ENCODE measurements around the gene MAPK6. TPM values are rescaled to one million over a fixed set of nuclear protein-coding genes. Genes with fewer than 3 reads are reported as not detected.
A peak's percentile ranks its signal among the peaks of the same experiment; 100 is the strongest.

Gene MAPK6
- total and polyA plus RNA-seq, 2 of the 4 experiments (the other 2 are of a cell fraction): 22.6 to 60.6 TPM

- Histone ChIP-seq H3K79me1 (ENCODE audit: low read depth in 1 of 2, low read length in 2 of 2) (peaks cover 46 to 70% of the 10 kb centered on the region in 2 experiments), H3K4me2 (ENCODE audit: low read depth, low read length) (no peak overlapping the region), H3K4me3 (ENCODE audit: insufficient read depth, low read depth, low read length) (no peak overlapping the region), H3K4ac (ENCODE audit: low read depth, low read length) (no peak overlapping the region), H3K18ac (ENCODE audit: low read depth, low read length) (no peak overlapping the region), H4K5ac (ENCODE audit: low read depth, low read length) (no peak overlapping the region), H3K9ac (ENCODE audit: low read depth, low read length) (no peak overlapping the region), H3K36me3 (ENCODE audit: control insufficient read depth, insufficient read depth, low read length) (peaks cover 32% of the 10 kb centered on the region), H3K27ac (ENCODE audit: insufficient read depth, low read length) (no peak overlapping the region), H2AK9ac (replicated peaks; ENCODE audit: low read depth, low read length, poor library complexity) (no peak overlapping the region), H2AFZ (replicated peaks; ENCODE audit: low read length, poor library complexity) (no peak overlapping the region), H2BK20ac (ENCODE audit: low read depth, low read length) (no peak overlapping the region), H3K4me1 (ENCODE audit: control insufficient read depth, insufficient read depth, low read length) (peaks cover 6% of the 10 kb centered on the region), H3K27me3 (ENCODE audit: control insufficient read depth, insufficient read depth, low read length) (no peaks in the 10 kb centered on the region), H3K56ac (ENCODE audit: extremely low read depth, insufficient read depth, low read length) (no peak overlapping the region), H4K8ac (ENCODE audit: low read depth in 2 of 2, low read length in 2 of 2) (no peak overlapping the region), H4K91ac (ENCODE audit: insufficient read depth, low read depth, low read length) (no peak overlapping the region), H2BK15ac (ENCODE audit: low read depth, low read length) (no peak overlapping the region), H3K9me1 (ENCODE audit: insufficient read depth, low read length) (peaks cover 5% of the 10 kb centered on the region), H2BK120ac (ENCODE audit: low read depth, low read length) (no peak overlapping the region), H3K14ac (replicated peaks; ENCODE audit: low read depth, low read length) (no peak overlapping the region), H3K9me3 (ENCODE audit: control insufficient read depth, insufficient read depth, low read length) (no peaks in the 10 kb centered on the region), H4K20me1 (ENCODE audit: insufficient read depth, low read length) (peaks cover 11% of the 10 kb centered on the region), H2AK5ac (ENCODE audit: low read depth, low read length) (no peak overlapping the region), H3K23ac (ENCODE audit: low read depth, low read length) (no peak overlapping the region), H2BK5ac (ENCODE audit: low read depth, low read length, poor library complexity, severe bottlenecking) (no peak overlapping the region)
- WGBS, 2 experiments (ENCODE audit: extremely low coverage in 2 of 2, insufficient read length in 1 of 2): no CpG with 5 or more reads among the region's 4 CpGs
- POLR2A ChIA-PET (ENCODE audit: unreplicated experiment): no interaction called here
- BruUV-seq (replicated peaks): no TSS peak
- peak; percentile 22 for DNase-seq
- no peak for ATAC-seq (ENCODE audit: low read depth)
- dilution Hi-C loops (cut with HindIII; ENCODE audit: low sequenced_read_pairs, unreplicated experiment) (no loop called here), in situ Hi-C loops (cut with MboI; ENCODE audit: low sequenced_read_pairs) (no loop called here), intact Hi-C loops (cut with micrococcal nuclease) (loop anchor here (5.0 kb wide), 1 partner anchor 37 kb away; the partner anchor contains the start of gene MAPK6)
- TF ChIP-seq RFX5 (IDR thresholded peaks at IDR 0.05; ENCODE audit: low read depth, low read length) (no peak), USF2 (IDR thresholded peaks at IDR 0.05; ENCODE audit: low read depth, low read length) (no peak), CTCF (conservative IDR thresholded peaks at IDR 0.05; ENCODE audit: low read depth, low read length) (no peak), NFE2L2 (IDR thresholded peaks at IDR 0.05; ENCODE audit: low read depth, low read length) (no peak), CHD1 (IDR thresholded peaks at IDR 0.05; ENCODE audit: low read depth, low read length) (no peak), RCOR1 (IDR thresholded peaks at IDR 0.05; ENCODE audit: insufficient replicate concordance, low read length) (no peak), POLR2A (IDR thresholded peaks at IDR 0.05; ENCODE audit: low read depth, low read length) (no peak), MAFK (IDR thresholded peaks at IDR 0.05; ENCODE audit: low read depth, low read length) (no peak), ELK1 (IDR thresholded peaks at IDR 0.05; ENCODE audit: borderline replicate concordance, low read depth, low read length) (no peak), MXI1 (IDR thresholded peaks at IDR 0.05; ENCODE audit: borderline replicate concordance, low read depth, low read length) (no peak), BHLHE40 (IDR thresholded peaks at IDR 0.05; ENCODE audit: low read depth, low read length) (no peak), RAD21 (IDR thresholded peaks at IDR 0.05; ENCODE audit: low read length) (no peak), CEBPB (IDR thresholded peaks at IDR 0.05; ENCODE audit: low read depth, low read length) (no peak), MAZ (IDR thresholded peaks at IDR 0.05; ENCODE audit: borderline replicate concordance, low read depth, low read length) (no peak), FOS (IDR thresholded peaks at IDR 0.05; ENCODE audit: low read depth, low read length) (no peak), SMC3 (IDR thresholded peaks at IDR 0.05; ENCODE audit: low read depth, low read length) (no peak)
- CTCF ChIA-PET: no interaction called here
These were observed 35.4 kb downstream of the MAPK6 start for GRCh38 chr15:52054381-52054780.

Measured in IMR-90 (cell line).